Measurements from ENCODE around the gene KLK10. TPM values are rescaled to one million over a fixed set of nuclear protein-coding genes. Genes with fewer than 3 reads are reported as not detected.

The KLK10 gene
- total RNA-seq, 1 donor from 2014 or later = not detected

DNA sequence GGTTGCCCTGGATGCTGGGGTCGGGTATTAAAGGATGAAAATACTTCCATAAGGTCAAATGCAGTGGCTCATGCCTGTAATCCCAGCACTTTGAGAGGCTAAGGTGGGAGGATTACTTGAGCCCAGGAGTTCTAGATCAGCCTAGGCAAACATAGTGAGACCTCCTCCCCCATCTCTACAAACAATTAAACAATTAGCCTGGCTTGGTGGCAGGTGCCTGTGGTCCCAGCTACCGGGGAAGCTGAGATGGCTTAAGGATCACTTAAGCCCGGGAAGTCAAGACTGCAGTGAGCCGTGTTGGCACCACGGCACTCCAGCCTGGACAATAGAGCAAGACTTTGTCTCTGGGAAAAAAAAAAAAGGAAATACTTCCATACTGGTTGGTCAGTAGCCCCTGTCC, 5.4 kb upstream of the KLK10 start:
- DNase-seq = no peak
- no peak overlapping the region for H3K4me3 Mint-ChIP-seq (ENCODE audit: unreplicated experiment)
- H3K27me3 Mint-ChIP-seq (ENCODE audit: unreplicated experiment) = peaks cover 6% of the 10 kb centered on the region
- TF ChIP-seq, protein P1, sequence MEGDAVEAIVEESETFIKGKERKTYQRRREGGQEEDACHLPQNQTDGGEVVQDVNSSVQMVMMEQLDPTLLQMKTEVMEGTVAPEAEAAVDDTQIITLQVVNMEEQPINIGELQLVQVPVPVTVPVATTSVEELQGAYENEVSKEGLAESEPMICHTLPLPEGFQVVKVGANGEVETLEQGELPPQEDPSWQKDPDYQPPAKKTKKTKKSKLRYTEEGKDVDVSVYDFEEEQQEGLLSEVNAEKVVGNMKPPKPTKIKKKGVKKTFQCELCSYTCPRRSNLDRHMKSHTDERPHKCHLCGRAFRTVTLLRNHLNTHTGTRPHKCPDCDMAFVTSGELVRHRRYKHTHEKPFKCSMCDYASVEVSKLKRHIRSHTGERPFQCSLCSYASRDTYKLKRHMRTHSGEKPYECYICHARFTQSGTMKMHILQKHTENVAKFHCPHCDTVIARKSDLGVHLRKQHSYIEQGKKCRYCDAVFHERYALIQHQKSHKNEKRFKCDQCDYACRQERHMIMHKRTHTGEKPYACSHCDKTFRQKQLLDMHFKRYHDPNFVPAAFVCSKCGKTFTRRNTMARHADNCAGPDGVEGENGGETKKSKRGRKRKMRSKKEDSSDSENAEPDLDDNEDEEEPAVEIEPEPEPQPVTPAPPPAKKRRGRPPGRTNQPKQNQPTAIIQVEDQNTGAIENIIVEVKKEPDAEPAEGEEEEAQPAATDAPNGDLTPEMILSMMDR (IDR thresholded peaks at IDR 0.05; ENCODE audit: partially characterized antibody, unreplicated experiment) = no peak
- no peak overlapping the region for H3K27ac Mint-ChIP-seq (ENCODE audit: unreplicated experiment)
- no peaks in the 10 kb centered on the region for H3K9me3 Mint-ChIP-seq (ENCODE audit: unreplicated experiment)
- no peaks in the 10 kb centered on the region for H3K4me1 Mint-ChIP-seq (ENCODE audit: low read depth, unreplicated experiment)
- peaks cover 4% of the 10 kb centered on the region for H3K36me3 Mint-ChIP-seq (ENCODE audit: unreplicated experiment)

GRCh38 chr19:51023946-51024345, 4.4 kb upstream of the KLK10 start:
- H3K36me3 Mint-ChIP-seq (ENCODE audit: unreplicated experiment) = peaks cover 4% of the 10 kb centered on the region
- no peak for DNase-seq
- TF ChIP-seq, protein P1 (IDR thresholded peaks at IDR 0.05; ENCODE audit: partially characterized antibody, unreplicated experiment) = no peak
- H3K4me1 Mint-ChIP-seq (ENCODE audit: low read depth, unreplicated experiment) = no peaks in the 10 kb centered on the region
- H3K27me3 Mint-ChIP-seq (ENCODE audit: unreplicated experiment) = peaks cover 8% of the 10 kb centered on the region
- no peak overlapping the region for H3K4me3 Mint-ChIP-seq (ENCODE audit: unreplicated experiment)
- no peak overlapping the region for H3K27ac Mint-ChIP-seq (ENCODE audit: unreplicated experiment)
- H3K9me3 Mint-ChIP-seq (ENCODE audit: unreplicated experiment) = no peaks in the 10 kb centered on the region

DNA sequence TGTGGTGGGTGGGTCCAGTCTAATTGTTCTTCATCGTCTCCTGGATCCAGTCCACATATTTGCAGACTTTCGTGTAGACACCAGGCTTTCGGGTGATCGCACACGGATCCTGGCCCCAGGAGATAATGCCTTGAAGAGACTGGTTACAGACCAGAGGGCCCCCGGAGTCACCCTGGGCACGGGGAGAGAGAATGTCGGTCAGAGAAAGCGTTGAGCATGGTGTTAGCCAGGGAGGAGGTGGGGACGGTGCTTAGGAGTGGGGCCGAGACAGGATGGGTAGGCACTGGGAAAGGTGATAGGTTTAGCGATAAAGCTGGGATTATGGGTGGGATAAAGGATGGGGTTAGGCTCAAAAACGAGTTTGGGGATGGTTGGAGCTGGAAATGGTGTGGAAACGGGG, 3.0 kb upstream of the KLK10 start:
- Mint-ChIP-seq H3K27me3 (ENCODE audit: unreplicated experiment) (peaks cover 17% of the 10 kb centered on the region), H3K4me1 (ENCODE audit: low read depth, unreplicated experiment) (peaks cover 4% of the 10 kb centered on the region), H3K9me3 (ENCODE audit: unreplicated experiment) (peaks cover 3% of the 10 kb centered on the region), H3K27ac (ENCODE audit: unreplicated experiment) (no peak overlapping the region), H3K4me3 (ENCODE audit: unreplicated experiment) (no peak overlapping the region), H3K36me3 (ENCODE audit: unreplicated experiment) (peaks cover 10% of the 10 kb centered on the region)
- DNase-seq = no peak
- TF ChIP-seq, protein P1 (IDR thresholded peaks at IDR 0.05; ENCODE audit: partially characterized antibody, unreplicated experiment) = no peak

DNA sequence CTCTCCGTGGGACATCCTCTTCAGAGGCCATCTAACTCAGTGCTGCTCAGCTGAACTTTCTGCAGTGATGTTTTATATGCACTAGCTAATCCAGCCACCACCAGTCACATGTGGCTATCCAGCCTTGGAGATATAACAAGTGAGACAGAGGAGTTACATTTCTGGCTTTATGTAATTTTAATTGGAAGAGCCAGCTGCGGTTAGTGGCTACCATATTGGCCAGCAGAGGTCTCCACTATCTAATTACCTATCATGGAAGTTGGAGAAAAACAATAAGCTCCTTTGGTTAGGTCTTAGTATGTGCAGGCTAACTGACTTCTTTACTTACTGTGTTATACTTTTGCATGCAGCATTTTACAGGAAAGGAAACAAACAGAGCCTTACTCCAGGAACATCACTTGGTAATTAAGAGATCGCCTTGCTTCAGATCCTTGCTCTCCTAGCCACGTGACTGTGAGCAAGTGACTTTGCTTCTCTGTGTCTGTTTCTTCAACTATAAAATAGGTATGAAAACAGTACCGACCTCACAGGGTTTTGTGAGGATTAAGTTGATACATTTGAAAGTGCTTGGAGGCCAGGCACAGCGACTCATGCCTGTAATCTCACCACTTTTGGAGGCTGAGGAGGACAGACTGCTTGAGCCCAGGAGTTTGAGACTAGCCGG, 1.6 kb upstream of the KLK10 start:
- no peak for DNase-seq
- Mint-ChIP-seq H3K4me1 (ENCODE audit: low read depth, unreplicated experiment) (peaks cover 4% of the 10 kb centered on the region), H3K9me3 (ENCODE audit: unreplicated experiment) (peaks cover 5% of the 10 kb centered on the region), H3K4me3 (ENCODE audit: unreplicated experiment) (no peak overlapping the region), H3K36me3 (ENCODE audit: unreplicated experiment) (peaks cover 5% of the 10 kb centered on the region), H3K27ac (ENCODE audit: unreplicated experiment) (no peak overlapping the region), H3K27me3 (ENCODE audit: unreplicated experiment) (peaks cover 22% of the 10 kb centered on the region)
- TF ChIP-seq, protein P1 (IDR thresholded peaks at IDR 0.05; ENCODE audit: partially characterized antibody, unreplicated experiment) = peak; percentile 64

DNA sequence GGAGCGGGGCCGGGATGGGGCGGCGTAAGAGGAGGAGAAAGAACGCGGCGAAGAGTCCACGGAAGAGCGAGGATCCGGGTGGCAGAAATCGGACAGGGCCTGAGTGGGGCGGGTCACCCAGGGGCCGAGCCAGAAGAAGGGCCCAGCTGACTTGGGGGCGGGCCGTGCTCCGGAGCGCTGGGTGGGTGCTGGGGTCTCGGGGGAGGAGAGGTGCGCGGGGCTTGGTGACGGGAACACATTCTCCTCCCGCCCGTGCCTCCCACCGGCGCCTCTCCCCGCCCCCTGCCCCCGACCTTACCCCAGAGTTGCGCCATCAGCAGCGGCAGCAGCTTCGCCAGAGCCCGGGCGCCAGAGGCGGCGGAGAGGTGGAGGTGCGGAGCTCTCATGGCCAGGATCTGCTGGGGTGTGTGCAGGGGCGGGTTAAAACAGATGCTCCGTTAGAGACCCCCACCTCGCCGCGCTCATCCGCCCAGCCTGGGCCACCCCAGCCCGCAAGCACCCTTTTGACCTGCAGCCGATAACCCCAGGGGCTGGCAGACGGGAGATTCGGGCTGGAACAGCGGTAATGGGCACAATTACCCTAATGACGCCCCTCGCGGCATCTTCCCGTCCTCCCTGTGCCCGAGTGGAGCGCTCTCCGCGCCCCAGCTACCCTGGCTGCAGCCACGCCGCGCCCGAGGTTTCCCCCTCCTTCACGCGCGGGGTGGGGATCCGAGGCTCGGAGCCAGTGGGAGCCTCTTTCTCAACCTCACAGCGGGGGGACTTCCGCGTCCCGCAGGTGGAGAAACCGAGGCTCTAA, 565 bp downstream of the KLK10 start:
- Mint-ChIP-seq H3K4me3 (ENCODE audit: unreplicated experiment) (peak overlapping the region; percentile 92), H3K27ac (ENCODE audit: unreplicated experiment) (no peak overlapping the region), H3K9me3 (ENCODE audit: unreplicated experiment) (peaks cover 5% of the 10 kb centered on the region), H3K36me3 (ENCODE audit: unreplicated experiment) (peaks cover 5% of the 10 kb centered on the region), H3K27me3 (ENCODE audit: unreplicated experiment) (peaks cover 22% of the 10 kb centered on the region), H3K4me1 (ENCODE audit: low read depth, unreplicated experiment) (peaks cover 4% of the 10 kb centered on the region)
- DNase-seq = peak; percentile 35
- TF ChIP-seq, protein P1 (IDR thresholded peaks at IDR 0.05; ENCODE audit: partially characterized antibody, unreplicated experiment) = no peak

Measured in glutamatergic neuron (in vitro differentiated cells).